Measurements from ENCODE around the gene ATF2.

DNA sequence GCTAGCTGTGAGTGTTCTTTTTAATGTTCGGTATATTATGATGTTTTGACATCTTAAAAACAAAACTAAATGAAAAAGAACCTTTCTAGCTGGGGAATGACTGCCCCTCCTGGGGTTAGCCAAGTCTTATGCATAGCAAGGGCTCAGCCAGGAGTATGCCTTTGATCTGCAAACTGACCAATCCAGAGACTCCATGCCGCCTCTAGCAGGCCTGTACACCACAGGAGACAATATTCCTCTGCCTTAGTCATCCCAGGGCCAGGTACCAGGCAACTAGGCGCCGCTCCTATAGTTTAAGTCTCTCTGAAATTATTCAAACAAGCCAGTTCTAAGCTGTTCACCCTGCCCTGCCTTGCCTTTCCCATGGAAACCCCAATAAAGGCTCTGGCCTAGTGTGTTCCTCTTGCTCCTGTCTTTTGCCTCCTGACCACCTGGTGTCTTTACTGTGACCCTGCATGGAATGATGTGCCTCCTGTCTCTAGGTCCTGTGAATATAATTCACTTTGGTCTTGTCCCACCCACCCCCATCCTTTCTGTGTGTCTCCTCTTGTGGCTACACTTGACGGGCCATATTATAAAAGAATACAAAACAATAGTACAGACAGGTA is 110.8 kb downstream of the ATF2 start:
- TF ChIP-seq EZH2 (IDR thresholded peaks at IDR 0.05) (no peak), POLR2AphosphoS5 (IDR thresholded peaks at IDR 0.05; ENCODE audit: borderline replicate concordance, low read depth, low read length) (no peak), FOXP2 (optimal IDR thresholded peaks at IDR 0.05; ENCODE audit: control extremely low read depth, extremely low read length, insufficient read depth) (no peak)
